GM18867 (cell line): ENCODE data around the gene CTNNA3.

Experiments
- ATAC-seq: cut with Tn5 transposase; IDR thresholded peaks from one replicate; pipeline ENCODE4 v1.9.1; 2021; ENCODE audit warnings: mild to moderate bottlenecking, moderate library complexity; ENCODE audit not compliant: unreplicated experiment

CTNNA3 gene

GRCh38 chr10:67049988-67050387 is 646.0 kb downstream of the CTNNA3 start:
- no peak for ATAC-seq

DNA sequence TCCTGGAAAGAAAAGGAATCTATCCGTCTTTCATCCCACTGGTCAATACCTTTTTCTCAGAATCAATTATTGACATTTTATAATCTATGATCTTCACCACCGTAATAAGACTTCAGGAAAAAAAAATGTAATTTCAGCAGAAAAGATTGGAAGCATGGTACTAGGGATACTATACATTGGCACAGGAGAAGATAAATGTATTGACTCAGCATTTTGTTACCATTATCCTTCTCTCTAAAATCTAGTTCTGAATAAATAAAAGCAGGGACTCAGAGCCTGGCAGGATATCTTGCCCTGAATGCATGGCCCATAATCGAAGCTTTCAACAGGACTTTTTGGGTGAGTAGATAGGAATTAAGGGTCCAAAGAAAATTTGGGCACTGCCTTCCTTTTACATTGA is 649.5 kb downstream of the CTNNA3 start:
- ATAC-seq = no peak

DNA sequence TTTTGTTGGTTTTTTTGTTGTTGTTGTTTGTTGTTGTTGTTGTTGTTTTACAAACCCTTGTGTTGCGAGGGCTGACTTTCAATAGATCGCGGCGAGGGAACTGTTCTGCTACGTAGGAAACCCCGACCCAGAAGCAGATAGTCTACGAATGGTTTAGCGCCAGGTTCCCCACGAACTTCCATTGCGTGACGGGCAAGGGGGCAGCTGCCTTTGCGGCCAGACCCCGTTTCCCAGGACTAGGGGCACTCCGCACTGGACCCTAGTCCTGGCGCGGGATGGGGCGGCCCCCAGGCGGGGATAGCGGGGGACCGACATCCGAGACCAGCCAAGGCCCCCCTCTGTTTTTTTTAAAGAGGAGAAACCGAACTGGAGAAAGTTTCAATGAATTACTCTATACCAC is 650.6 kb downstream of the CTNNA3 start:
- no peak for ATAC-seq

GRCh38 chr10:67043041-67043440 is 653.0 kb downstream of the CTNNA3 start:
- ATAC-seq = no peak

DNA sequence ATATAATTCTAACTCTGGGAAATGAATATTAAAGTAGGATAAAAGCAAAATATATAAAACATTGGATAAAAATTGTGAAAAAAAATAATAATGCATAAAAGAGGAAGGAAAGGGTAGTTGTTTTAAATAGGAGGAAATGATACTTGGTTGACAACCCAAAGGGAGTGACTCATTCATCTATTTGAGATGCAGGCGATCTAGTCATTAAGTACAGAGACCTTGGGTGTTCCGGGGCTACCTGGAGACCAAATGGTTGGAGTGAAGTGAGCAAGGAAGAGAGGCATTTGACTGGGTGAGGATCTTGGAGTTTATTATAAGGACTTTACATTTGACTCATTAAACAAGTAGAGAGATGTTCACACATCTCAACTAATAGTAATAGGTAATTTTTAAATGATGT is 659.2 kb downstream of the CTNNA3 start:
- ATAC-seq = no peak

- ATAC-seq = no peak
These were observed 662.1 kb downstream of the CTNNA3 start for GRCh38 chr10:67033878-67034277.

DNA sequence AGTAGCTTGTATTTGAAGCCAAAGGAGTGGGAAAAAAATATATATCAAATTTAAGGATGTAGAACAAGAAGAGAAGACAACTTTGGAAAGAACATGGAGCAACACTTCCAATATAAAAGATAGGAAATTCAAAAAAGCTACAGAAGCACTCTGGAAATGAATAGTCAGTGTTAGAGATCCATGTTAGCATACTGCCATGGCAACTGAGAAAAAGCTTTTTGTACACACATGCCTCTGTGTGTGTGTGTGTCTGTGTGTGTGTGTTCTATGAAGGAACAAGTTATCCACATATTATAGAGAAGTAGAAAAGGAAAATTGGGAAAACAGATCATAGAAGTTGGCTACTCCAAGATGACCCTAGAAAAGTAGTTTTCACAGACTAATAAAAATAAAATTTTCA is 673.9 kb downstream of the CTNNA3 start:
- no peak for ATAC-seq

DNA sequence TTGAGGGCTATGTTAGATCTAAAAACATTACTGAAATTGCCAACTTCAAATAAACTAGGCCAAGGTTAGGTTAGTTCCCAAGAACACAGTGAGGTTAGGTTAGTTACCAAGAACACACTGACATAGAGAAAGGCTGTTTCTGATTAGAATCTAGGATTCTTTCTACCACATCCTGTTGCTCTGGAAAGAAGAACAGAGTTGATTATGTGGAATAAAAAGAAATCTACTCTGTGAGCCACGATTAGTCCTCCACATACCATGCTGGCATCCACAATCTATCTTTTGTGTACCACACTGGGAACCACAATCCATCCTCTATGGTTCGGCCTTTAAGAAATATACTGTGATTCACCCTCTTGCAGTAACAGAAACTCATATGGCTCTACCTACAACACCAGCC is 678.8 kb downstream of the CTNNA3 start:
- no peak for ATAC-seq

DNA sequence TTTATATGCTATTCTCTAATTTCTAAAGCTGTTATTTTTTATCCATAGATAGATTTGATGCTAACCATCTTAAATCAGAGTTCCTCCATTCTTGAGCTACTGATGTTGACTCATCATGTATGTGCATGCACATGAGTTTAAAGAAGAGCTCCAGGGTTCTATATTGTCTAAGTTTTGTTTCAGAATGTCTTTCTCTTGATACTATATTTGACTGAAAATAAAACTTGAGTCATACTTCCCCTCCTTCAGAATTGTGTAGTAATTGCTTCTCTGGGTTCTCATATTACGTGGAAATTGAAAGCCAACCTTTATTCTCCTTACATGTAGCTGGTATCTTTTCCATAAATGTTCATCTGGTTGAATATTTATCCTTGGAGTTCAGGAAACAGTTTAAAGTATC is 680.8 kb downstream of the CTNNA3 start:
- ATAC-seq = no peak

DNA sequence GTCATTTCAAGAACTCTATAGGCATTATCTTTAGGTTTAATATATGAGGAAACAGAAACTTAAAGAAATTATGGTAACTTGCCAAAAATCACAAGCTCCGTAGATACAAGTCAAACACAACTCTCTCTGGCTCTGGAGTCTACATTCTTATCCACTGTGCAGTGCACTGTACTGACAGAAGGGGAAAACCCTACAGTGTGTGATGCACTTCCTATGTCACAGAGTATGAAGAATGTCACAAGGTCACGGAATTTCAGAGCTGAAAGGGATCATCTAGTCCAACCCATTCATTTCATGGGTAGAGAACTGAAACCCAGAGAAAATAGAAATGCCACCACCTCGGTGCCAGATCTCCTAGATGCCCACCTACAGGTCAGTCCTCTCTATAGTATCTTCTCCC is 684.0 kb downstream of the CTNNA3 start:
- ATAC-seq = no peak

- ATAC-seq = no peak
These were observed 684.5 kb downstream of the CTNNA3 start for GRCh38 chr10:67011480-67011879.

- no peak for ATAC-seq
These were observed 690.0 kb downstream of the CTNNA3 start for GRCh38 chr10:67005981-67006380.

DNA sequence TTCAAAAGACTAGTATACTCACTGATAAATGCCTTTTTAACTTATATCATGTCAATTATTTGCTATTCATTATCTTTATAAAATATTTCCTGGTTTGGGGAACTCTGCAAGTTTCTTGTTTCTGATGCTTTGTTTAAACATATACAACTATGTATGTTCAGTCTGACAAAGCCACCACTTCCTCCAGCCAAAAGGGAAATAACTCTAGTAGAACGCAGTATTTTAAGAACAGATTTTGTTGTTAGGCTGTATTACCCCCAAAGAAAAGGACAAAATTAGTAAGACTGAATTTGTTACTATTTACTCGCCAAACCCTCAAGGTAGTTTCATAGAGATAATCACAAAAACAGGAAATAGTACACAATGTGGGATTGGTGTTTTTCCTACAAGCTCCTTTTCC is 691.3 kb downstream of the CTNNA3 start:
- ATAC-seq = no peak

DNA sequence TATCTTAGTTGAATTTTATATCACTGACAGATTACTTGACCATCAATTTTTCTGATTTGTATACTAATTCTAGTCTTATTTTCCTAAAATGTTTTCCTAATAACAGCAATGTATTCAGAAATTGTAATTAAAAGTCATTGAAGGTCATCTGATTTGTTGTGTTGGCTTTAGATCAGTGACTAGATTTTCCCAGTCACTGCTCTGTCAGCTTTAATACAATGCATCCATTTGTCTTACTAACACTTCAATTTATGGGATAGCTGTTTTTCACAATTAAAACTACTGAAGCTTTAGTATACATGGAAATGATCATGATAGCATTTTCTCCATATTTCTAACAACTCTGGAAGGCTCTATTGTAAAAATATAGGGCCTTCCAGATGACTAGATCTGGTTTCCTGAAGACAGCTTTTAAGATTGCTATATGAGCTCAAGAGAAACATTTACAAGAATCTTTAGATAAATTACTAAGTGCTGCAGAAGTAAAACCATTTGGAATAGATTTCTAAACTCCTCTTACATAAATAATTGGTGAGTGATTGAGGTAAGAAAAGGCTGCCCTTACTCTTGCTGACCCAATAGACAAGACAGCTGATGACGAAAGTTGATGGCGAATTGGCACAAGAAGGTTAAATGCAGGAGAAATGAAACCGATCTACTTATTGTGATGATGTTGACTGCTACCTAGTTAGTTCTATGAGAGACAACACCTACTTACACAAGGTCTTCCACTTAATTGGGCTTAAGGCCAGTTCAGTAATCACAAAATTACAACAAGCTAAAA is 696.0 kb downstream of the CTNNA3 start:
- no peak for ATAC-seq

- no peak for ATAC-seq
These were observed 699.0 kb downstream of the CTNNA3 start for GRCh38 chr10:66996996-66997395.

DNA sequence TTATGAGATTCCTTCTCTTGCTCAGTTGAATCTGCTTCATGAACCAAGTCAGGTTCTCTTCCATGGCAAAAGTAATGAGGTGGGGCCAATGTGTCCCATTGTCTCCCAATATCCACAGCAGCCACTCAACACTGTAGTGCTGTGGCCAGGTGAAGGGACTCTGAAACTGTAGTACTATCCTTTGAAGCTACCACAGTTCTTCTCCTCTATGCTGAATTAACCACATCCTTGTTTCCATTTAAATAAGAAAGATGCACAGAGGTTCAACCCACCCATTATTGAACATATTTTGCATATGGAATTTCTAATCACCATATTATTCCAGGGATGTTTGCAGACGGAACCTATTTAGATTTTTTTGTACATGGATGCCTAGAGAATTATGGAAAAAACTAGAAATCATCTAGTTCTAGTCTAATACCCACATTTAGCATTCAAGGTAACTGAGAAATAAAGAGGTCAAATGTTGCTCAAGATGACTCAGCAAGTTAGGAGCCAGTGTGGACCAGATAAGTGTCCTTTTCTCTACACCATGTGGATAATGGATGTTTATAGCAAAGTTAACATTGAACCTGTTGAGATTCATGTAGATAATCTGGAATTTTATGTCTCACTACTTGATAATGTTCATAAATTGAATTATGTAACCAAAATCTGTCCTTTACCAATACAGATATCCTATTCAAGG is 705.7 kb downstream of the CTNNA3 start:
- ATAC-seq = no peak

DNA sequence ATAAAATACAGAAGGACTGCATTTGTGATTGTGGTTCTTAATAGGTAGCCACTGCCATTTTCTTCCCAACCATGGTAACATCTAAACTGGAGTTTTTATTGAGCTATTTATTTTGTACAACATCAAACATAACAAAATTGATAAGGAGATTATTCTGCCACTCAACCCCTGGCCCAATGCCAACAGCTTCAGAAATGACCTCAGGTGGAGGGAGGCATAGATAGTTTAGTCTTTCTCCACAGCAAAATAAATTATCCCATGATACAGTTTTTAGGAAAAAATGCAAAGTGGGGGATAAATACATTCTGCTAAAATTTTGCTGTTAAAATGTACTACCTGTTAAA is 712.5 kb downstream of the CTNNA3 start:
- no peak for ATAC-seq

DNA sequence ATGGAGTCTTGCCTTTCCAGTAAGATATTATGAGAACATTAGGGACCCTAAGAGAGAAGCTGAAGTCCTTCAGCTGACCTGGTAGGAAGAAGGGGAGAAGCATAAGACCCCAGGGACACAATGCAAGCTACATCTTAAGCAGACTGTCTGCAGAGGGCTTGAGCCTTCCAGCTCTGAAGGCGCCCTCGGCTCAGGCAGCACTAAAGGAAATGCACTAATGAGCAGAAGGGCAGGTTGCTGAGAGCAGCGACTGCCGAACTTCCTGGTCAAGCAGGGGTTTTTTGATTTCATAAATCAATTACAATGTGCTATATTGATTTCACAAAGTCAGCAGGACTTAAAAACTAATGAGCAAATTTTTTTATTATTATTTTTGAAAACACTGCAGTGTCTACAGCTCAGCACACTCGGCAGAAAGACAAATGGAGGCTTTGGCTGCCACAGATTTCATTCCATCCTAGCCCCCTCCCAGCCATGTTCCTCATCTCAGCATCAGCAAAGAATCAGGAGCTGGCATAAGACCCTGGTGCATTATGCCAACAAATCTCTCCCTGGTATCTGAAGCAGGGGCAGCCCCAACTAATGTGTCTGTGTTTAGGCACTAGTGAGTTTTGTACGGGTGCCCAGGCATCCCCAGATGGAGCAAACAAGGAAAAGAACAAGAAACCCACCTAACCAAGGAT is 713.1 kb downstream of the CTNNA3 start:
- ATAC-seq = no peak

- ATAC-seq = no peak
These were observed 714.0 kb downstream of the CTNNA3 start for GRCh38 chr10:66982053-66982420.

DNA sequence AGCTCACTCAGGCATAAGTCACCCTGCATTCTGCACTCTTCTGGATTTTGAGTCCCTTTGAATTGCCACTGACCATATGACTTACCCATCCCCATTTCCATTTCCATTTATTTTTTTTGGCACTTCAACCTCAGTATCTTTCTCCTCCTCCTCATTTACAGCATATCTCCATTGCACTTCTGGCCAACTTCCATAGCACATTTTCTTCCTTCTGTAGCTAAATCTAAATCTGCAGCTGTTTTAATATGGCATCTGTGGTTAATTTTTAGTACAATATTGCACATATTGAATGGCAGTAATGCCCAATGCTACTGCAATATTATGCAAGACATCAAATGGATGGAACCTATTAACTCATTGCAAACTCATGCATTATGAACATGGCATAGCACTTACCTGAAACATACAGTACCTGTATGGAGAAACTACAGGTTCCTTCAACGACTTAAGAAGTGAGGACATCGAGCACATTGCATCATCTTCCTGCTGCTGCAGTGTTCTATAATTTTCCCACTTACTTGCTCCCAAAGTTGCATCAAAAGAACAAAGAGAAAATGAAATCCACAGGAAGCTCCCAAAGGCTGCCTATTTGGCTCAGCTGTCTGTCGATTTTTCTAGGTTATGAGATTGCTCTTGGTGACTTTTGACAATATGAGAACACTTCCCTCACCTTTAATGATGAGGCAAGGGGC is 714.5 kb downstream of the CTNNA3 start:
- no peak for ATAC-seq

DNA sequence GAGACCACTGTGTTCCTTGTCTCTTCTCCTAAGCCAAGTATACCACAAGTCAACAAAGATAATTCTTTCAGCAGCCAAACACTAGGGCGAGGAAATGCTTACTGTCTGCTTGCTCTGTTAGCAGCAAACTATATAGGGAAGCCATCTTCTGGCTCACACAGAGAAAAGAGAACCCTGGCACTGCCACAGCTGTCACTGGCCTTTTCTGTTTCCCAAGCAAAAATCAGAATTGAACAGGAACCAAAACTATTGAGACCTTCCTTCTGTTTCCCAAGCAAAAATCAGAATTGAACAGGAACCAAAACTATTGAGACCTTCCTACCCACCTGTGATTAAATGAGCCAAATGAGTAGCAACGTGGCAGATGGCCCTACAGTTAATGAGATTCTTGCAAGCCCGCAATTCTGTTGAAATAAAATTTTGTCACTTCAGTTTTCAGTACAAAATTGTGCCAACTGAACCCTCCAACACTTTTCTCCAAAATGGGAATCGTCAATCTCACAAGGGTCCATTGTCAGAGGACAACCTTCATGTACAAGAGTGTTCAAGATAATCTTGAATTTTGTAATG is 715.7 kb downstream of the CTNNA3 start:
- ATAC-seq = no peak
